RWPE2 (cell line): ENCODE measurements around the gene TGM6.

Experiments used
- ATAC-seq: fragments of 200-7000 bp; cut with Tn5 transposase; 3 replicates; pipeline ENCODE4 v1.9.1; 2021; ENCODE audit warnings: low read depth
- DNase-seq: peaks from one replicate; pipeline ENCODE4 v3.0.0-alpha.2; 2020; ENCODE audit warnings: low spot score
- H3K27ac ChIP-seq: fragments of 450-650 bp; 2 replicates; pipeline ENCODE4 v1.5.1; 2017; ENCODE audit warnings: mild to moderate bottlenecking; ENCODE audit not compliant: poor library complexity, severe bottlenecking
- H3K27me3 ChIP-seq: fragments of 250-450 bp; sonication (Bioruptor Pico); 2 replicates; pipeline ENCODE4 v1.5.1; 2021; ENCODE audit warnings: mild to moderate bottlenecking, moderate library complexity; ENCODE audit not compliant: insufficient read depth, poor library complexity, severe bottlenecking
- H3K36me3 ChIP-seq: fragments of 250-450 bp; sonication (Bioruptor Pico); 2 replicates; pipeline ENCODE4 v1.5.1; 2020; ENCODE audit warnings: low read depth, mild to moderate bottlenecking, moderate library complexity
- H3K4me1 ChIP-seq: fragments of 250-450 bp; sonication (Bioruptor Pico); 2 replicates; pipeline ENCODE4 v1.5.1; 2021; ENCODE audit warnings: mild to moderate bottlenecking, moderate library complexity; ENCODE audit not compliant: insufficient read depth, poor library complexity, severe bottlenecking
- H3K4me3 ChIP-seq: fragments of 250-450 bp; sonication (Bioruptor Pico); 2 replicates; pipeline ENCODE4 v1.5.1; 2021; ENCODE audit warnings: mild to moderate bottlenecking, moderate library complexity; ENCODE audit not compliant: severe bottlenecking
- H3K9me3 ChIP-seq: fragments of 250-450 bp; sonication (Bioruptor Pico); 2 replicates; pipeline ENCODE4 v1.5.1; 2021; ENCODE audit warnings: mild to moderate bottlenecking, moderate library complexity; ENCODE audit not compliant: severe bottlenecking
- CTCF ChIP-seq: fragments of 450-650 bp; IDR thresholded peaks from one replicate; pipeline ENCODE4 v1.5.1; 2017; ENCODE audit warnings: mild to moderate bottlenecking, moderate library complexity; ENCODE audit not compliant: poor library complexity, severe bottlenecking

The TGM6 gene

GRCh38 chr20:2386516-2387179 is 5.9 kb downstream of the TGM6 start:
- no peak for TF ChIP-seq CTCF
- Histone ChIP-seq H3K27ac (peak overlapping the region; percentile 84), H3K9me3 (no peaks in the 10 kb centered on the region), H3K27me3 (no peaks in the 10 kb centered on the region), H3K36me3 (no peaks in the 10 kb centered on the region), H3K4me3 (no peak overlapping the region), H3K4me1 (peaks cover 21% of the 10 kb centered on the region)
- ATAC-seq, result peak; percentile 87
- no peak for DNase-seq

- DNase-seq (no peak), ATAC-seq (peak; percentile 18)
- Histone ChIP-seq H3K27me3 (no peaks in the 10 kb centered on the region), H3K27ac (peak overlapping the region; percentile 84), H3K4me1 (peaks cover 21% of the 10 kb centered on the region), H3K36me3 (no peaks in the 10 kb centered on the region), H3K4me3 (no peak overlapping the region), H3K9me3 (no peaks in the 10 kb centered on the region)
- peak; percentile 70 for TF ChIP-seq CTCF
These were observed 6.5 kb downstream of the TGM6 start for GRCh38 chr20:2387180-2387577.

- Histone ChIP-seq H3K27me3 (no peaks in the 10 kb centered on the region), H3K9me3 (no peaks in the 10 kb centered on the region), H3K36me3 (no peaks in the 10 kb centered on the region), H3K4me1 (peaks cover 19% of the 10 kb centered on the region), H3K27ac (peak overlapping the region; percentile 84), H3K4me3 (no peak overlapping the region)
- DNase-seq, result no peak
- peak; percentile 38 for TF ChIP-seq CTCF
- ATAC-seq, result no peak
These were observed 6.9 kb downstream of the TGM6 start for GRCh38 chr20:2387580-2387979.

- ATAC-seq (no peak), DNase-seq (no peak)
- no peaks in the 10 kb centered on the region for H3K27me3 ChIP-seq
- no peak for TF ChIP-seq CTCF
- no peaks in the 10 kb centered on the region for H3K9me3 ChIP-seq
- H3K36me3 ChIP-seq, result no peaks in the 10 kb centered on the region
- no peak overlapping the region for H3K4me3 ChIP-seq
- H3K4me1 ChIP-seq, result peaks cover 13% of the 10 kb centered on the region
- H3K27ac ChIP-seq, result no peak overlapping the region
These were observed 10.4 kb downstream of the TGM6 start for GRCh38 chr20:2390951-2391675.
